NCI-H1092 (cell line): Measurements from ENCODE around the gene COL15A1.
"Not testable (repeated sequence)": the region's sequence is repeated elsewhere in the genome, so short reads cannot be mapped to it uniquely, and the experiment has no call there.

ENCODE experiments used
- DNase-seq: peaks from one replicate; lab custom pipeline; 2025; lab: John Stamatoyannopoulos, UW

COL15A1 gene

DNA sequence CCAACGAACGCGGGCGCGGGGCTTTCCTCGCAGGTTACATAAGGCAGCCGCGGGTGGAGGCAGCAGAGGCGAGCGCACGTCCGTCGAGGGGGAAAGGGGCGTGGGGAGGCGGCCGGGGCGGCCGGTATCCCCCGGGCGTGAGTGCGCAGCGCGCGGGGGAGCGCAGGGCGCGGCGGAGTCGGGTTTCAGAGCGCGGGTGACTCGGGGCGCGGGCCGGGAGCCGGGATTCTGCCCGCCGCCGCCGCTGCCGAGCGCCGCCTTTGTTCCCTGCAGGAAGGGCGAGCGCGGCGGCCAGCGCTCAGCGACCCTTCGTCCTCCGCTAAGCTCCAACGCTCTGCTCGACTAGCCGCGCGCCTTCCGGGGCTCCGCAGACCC, at the start of gene COL15A1:
TSS of gene COL15A1 (plus strand) at position 226 of the 375 bp plus-strand sequence. CDS start 155 bp downstream, outside the sequence.
- DNase-seq = no peak

DNA sequence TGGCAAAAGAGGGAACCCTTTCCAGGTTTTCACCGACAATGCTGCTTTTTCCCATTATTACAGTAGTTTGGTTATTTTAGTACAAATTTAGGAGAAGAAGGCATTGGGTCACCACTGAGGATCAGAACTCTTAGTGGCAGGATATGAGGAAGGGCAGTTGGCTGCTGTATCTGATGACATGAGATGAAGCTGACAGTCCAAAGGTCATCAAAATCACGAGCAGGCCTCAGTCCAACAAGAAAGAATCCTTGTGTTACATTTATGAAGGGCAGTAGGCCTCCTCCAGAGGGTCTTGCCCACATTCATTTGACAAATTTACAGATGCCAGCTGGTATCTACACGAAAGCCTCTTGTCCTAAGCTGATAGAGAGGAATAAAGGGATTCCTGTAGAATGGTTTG, 49.5 kb upstream of the COL15A1 start:
- DNase-seq = no peak

DNA sequence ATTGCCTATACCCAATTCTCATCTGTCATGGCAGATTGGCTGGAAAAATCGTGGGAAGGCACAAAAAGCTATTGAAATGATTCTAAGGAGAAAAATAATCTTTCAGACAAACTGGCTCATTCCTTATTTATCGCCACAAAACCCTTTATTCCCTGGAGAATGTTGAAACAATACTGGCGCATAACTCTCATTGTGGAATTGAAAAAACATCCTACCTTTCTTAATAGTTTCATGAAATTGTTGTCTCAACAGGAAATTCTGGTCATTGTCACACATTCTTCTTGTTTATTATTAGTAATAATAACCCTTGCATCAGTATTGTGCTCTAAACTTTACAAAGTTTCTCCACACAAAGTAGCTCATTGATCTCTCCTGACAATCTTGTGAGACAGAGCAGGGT, 48.9 kb upstream of the COL15A1 start:
- DNase-seq = no peak

DNA sequence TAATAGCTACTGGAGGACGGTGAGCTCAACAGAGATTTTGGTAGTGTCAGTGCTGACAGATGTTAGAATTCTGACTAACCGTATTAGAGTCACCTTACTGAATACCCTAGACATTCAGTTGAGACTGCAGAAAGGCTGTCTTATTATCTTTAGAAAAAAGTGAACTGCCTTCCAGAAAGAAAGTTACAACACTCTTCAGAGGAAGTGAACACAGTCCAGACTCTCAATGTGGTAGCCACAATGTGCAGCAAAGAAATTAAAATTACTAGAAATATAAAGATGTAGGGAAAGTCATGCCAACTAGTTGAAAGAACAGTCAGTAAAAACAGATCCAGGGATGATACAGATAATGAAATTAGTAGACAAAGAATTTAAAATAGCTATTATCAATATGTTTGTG, 47.1 kb upstream of the COL15A1 start:
- DNase-seq = no peak

DNA sequence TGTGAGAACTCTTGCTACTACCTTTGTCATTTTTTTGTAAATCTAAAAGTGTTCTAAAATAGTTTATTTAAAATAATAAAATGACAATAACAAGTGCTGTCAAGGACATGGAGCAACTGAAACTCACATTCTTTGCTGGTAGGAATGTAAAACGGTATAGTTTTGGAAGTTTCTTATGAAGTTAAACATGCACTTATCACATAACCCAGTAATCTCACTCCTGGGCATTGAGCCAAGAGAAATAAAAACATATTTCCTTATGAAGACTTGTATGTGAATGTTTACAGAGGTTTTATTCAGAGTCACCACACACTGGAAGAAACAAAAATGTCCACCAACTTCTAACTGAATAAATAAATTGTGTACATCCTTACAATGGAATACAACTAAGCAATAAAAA, 46.0 kb upstream of the COL15A1 start:
- DNase-seq = no peak

DNA sequence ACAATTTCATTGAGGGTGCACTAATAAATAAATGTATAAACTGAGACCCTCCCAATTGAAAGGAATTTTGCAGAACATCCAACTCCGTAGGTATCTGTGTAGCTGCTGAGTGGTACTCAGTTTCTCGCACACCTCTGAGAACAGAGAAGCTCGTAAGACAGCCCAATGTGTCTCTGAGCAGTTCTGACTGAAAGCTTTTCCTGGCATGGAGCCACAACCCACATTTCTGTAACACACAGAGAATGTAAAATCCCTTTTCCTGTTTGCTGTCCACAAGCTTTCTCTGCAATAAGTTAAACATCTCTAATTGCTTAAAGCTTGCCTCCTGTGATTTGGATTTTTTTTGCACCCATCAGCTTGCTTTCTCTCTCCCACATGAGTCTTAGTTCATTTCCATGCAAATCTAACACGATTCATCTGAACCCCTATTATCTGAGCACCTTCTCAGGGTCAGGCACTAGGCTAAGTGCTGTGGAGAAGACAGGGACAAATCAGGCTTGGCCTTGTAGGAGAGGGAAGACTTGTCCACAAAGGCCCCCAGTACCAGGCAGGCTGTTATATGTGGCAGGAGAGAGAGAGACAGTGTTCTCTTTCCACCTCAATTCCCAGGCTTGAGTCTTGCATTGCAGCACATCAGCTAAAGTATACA, 44.2 kb upstream of the COL15A1 start:
- DNase-seq = no peak

DNA sequence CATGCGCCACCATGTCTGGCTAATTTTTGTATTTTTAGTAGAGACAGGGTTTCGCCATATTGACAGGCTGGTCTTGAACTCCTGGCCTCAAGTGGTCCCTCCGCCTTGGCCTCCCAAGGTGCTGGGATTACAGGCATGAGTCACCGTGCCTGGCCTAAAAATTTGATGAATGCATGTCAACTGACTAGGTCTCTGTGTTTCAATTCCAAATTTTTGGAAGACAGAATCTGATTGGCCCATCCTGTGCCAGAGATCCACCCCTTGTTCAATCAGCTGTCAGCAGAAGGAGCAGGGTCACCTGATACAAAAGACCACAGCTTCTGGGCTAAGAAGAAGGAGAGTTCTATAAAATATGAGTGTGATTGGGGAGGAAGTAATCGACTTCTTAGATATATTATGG, 43.5 kb upstream of the COL15A1 start:
- no peak for DNase-seq

DNA sequence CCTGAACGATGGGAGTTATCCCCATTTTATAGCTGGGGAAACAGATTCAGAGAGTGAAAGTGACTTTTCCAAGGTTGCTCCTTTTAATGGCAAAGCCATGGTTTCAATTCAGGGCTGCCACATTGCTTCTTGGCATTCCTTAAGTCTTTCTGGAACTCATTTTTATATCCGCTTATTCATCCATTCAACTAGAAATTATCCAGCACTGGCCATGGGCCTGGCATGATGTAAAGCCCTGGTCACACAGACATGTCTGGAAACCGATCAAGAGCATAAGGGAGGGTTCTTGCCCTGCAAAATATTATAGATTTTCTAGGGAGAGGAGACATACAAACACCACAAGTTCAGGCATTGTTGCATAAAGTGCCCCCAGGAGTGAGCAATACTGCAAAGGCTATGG, 43.0 kb upstream of the COL15A1 start:
- no peak for DNase-seq

DNA sequence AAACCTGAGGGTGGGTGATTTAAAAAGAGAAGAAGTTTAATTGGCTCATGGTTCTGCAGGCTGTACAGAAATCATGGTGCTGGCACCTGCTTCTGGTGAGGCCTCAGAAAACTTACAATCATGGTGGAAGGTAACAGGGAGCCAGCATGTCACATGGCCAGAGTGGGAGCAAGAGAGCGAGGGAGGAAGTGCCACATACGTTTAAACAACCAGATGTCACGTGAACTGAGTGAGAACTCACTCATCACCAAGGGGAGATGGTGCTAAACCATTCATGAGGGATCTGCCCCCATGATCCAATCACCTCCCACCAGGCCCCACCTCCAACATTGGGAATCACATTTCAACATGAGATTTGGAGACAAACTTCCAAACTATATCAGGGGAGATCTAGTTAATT, 41.9 kb upstream of the COL15A1 start:
- not testable (repeated sequence) for DNase-seq

DNA sequence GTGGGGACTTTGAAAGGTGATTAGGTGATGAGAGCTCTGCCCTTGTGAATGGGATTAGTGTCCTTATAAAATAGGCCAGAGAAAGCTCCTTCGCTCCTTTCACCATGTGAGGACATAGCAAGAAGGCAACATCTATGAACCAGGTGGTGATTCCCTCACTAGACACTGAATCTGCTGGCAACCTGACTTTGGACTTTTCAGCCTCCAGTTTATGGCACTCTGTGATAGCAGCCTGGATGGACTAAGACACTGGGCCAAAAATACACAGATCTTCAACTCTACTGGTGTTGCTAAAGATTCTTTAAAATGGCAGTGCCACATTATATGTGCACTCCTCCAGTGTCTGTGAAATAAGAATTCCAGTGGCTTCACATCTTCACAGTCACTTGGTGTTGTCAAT, 41.2 kb upstream of the COL15A1 start:
- DNase-seq = no peak

DNA sequence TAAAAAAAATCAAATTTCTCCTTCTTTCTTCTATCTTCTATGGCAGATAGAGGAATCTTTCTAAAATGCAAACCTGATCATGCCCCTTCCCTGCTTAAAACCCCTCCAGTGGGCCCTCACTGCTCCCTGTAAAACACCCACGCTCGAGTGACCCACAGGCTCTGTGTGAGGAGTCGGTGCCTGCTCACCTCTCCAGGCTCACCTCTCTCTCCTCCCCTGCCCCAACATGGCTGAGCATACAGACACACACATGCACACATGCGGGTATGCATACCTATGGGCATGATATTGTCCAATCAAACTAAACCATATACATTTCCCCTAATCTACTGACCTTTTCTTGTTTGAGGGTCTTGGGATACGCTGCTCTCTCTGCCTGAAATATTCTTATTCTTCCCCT, 40.8 kb upstream of the COL15A1 start:
- DNase-seq = no peak

DNA sequence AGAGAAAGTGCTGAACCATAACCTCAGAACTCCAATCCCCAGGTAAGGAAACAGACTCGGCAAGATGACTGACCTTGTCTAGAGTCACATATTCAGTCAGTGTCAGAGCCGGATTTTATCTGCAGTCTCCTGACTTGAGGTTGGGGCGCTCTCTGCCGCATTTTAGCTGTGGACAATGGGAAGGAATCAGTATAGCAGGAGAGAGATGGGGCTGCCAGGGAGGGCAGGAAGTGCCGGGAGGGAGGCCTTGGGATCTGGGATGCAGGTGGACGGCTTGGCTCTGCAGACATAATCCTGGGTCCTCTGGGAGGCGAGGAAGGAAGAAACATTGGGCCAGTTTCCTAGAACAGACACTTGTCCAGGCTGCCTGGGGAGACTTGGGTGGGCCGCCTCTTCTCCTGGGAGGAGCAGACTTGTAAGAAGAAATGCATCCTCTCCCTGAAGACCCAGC, 39.7 kb upstream of the COL15A1 start:
- no peak for DNase-seq

DNA sequence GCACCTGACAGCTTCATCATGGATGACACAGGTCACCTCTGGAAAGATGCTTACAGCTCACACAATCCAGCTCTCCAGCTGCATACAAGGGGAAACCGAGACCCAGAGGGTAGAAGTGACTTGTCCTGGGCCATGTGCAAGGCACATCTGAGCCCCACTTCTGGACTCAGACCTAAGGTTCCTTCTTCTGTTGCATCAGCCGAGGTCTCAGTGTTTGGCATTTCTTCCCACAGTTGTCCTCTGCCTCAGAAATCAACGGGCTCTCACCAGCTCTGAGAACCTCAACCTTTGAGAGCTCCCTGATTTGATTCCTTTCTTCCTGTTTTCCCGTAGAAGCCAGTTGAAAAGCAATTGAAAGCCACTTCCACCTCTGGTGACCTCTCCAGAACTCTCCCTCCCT, 38.7 kb upstream of the COL15A1 start:
- no peak for DNase-seq

DNA sequence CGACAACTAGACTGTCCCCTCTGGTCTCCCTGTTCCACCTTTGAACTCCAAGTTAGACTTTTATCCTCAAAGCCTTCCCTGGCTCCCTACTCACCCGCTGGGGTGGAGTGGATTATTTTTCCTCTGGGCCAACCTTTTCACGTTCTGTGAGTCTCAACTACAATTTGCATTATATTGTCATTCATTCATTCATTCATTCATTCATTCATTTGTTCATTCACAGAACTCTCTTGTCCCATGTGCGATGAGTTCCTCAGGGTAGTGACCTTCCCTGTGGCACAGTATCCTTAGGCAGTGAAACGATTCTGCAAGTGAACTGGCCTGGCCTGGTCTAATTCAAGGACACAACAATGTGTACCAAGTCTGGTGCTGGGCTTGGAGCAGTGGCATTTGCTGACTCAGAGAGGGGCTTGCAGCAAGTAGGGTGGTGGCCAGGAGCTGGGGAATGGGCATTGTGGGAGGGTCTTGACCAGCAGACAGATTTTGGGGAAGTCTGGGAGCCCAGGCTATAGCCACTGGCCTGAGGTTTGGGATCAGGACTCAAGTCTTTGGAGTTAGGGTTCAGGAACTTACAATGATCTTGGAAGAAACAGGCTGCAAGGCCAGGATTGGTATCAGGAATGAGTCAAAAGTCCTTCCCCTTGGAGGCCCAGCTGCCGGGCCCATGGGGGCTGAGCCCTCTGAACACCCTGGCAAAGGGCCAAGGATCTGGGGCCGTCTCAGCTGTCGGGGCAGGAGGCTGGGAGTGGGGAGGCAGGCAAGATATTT, 37.2 kb upstream of the COL15A1 start:
- no peak for DNase-seq

DNA sequence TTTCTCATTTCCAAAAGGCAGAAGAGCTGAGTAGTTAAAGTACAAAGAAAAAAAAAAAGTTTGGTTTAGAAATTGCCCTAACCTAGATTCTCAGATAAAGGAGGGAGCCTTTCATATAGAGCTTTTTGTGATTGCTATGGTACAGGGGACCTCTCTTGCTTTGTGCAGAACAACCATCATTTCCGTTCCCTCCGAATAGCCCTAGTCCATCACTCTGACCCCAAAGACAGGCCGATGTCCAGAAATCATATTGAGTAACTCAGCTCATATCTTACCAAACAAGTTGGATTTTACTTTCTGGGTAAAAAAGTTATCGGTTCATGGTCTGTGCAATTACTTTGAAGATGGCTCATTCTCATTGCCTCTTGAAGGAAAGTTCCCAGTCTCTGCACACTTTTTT, 36.7 kb upstream of the COL15A1 start:
- DNase-seq = no peak

DNA sequence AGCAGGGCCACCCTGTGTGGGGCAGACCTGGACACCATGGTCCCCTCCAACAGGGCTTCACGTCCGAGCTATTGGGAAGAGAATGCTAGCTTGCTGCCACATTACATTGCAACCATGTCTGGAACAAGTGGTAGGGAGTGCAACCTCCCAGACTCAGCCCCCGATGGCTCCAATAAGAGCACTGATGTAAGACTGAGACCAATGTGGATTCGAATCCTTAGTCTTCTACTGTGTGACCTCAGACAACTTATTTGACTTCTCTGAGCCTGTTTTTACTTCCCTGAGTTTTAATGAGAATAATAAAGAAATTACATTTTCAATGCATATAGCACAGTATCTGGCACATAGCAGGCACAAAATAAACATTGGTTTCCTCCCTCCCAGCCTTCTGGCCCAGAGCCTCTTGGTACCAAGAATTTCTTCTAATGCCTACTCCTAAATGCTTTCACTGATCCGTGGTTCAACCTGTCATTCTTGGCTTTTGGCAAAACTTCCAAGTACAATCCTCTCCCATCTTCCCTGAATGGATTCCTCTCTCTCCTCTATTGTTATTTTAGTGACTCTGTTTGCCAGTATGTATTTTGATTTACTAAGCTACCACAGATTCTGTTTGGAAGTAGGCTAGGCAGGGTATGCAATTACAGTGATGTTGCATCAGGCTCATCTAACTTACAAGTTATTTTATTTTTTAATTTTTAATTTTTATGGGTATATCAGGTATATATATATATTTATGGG, 34.6 kb upstream of the COL15A1 start:
- DNase-seq = no peak

DNA sequence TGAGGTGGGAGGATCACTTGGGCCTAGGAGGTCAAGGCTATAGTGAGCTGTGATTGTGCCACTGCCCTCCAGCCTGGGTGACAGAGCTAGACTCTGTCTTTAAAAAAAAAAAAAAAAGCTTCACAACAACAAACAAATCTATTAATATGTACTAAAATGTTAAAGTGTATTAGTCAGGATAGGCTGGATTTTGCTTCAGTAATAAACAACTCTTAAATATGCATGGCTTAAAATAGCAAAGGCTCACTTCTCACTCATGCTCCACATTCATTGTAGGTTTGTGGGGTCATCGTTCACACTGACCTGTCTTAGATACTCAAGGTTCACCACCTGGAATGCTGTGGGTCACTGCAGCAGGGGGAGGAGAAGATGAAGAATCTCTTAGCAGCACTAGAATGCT, 33.8 kb upstream of the COL15A1 start:
- no peak for DNase-seq

DNA sequence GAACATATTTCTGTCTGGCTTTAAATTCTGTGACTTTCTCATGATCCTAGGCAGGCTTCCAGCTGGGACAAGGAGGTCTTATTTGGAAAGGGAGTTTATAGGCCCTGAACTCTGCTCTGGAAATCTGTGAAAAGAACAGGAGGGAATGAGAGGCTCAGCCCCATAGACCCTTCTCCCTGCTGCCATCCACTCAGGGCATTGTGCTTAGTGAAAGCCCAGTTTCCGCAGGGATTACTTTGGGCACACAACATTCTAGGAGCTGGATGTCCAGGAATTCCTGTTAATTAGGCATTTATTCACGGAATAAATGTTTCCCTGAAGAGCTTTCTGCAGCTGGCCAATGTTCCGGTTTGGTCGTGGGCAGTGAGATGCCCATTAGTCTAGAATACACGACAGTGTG, 32.7 kb upstream of the COL15A1 start:
- no peak for DNase-seq

DNA sequence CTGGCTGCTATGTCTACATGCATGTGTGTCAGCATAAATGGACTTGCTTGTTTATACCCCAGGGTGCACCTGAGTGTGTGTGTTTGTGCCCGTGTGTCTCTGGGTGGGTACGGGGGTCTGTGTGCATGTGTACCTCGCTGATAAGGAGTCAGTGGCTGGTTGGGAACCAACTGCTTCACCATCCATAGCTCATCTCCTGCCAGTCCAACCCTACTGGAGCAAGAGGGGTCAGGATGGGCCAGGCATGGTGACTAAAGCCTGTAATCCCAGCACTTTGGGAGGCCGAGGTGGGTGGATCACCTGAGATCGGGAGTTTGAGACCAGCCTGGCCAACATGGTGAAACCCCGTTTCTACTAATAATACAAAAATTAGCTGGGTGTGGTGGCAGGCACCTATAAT, 32.0 kb upstream of the COL15A1 start:
- not testable (repeated sequence) for DNase-seq

DNA sequence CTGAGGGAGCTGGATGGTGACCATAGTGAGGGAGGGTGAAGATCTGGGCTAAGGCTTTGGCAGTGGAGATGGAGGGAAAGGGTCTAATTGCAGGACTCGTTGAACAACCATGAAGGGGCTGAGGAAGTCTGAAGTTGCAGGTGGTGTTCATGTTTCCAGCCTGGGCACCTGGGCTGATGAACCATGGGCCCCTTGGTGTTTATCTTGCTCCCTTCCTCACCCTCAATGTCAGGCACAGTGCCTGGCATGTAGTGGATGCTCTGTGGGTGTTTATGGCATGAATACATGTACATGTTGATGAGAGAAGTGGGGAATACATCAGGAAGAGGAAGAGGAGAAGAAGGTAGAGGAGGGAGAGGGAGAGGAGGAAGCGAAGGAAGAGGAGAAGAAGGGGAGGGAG, 31.3 kb upstream of the COL15A1 start:
- no peak for DNase-seq

DNA sequence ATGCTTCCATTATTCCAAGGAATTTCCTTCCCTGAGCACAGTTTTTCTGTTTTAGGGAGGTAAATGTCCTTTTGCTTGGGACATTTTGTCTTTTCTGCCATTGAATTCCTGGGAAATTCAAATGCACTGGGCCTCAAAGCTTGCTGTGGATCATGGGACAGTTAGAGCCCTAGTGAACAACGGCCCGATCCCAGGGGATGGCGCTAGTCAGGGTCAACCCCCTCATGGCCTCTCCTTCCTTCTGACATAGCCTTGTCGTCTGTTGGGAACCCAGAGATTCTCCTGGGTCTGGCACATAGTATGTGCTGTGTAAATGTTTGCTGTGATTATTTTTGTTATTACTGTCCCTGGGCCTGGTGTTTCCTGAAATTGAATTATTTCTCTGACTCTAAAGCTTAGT, 30.7 kb upstream of the COL15A1 start:
- DNase-seq = no peak

DNA sequence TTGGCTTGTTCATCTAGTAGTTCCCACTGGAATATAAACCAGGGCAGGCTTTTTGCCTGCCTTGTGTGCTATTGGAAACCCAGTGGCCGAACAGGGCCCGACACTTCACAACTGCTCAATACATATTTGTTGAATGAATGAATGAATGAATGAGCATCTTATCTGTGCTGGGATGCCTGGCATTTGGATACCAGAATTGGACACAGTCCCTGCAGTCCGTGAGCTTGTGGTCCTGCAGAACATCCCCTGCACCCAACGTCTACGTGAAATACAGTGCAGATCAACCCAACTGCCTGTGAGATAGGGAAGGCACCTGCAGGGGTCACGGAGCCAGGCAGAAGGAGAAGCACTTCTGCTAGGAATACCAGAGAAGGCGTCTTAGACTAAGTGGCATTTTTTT, 30.0 kb upstream of the COL15A1 start:
- DNase-seq = no peak

DNA sequence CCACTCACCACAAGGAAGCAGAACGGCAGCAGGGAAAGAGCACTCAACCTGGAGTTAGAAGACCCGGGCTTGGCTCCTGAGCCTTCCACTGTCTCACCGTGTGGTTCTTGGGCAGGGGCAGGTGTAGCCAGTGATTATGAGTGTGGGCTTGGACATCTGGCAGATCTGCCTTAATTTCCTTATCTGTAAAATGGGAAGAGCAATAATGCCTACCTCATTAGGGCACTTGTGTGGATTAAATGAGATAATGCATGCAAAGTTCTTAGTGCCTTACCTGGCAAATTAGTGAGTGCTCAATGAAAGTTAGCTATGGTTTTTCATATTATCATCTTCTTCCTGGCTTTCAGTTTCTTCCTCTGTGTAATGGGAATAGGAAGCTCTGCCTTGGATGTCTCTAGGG, 28.1 kb upstream of the COL15A1 start:
- no peak for DNase-seq
